Retinal pigment epithelial cell (primary cell): ENCODE measurements around the gene EML4.

Experiments
- DNase-seq: peaks from one replicate; pipeline ENCODE4 v3.0.0-alpha.2; 2010; ENCODE audit warnings: low read depth
- H3K4me3 ChIP-seq: 2 replicates; pipeline ENCODE4 v1.5.1; 2011; ENCODE audit warnings: mild to moderate bottlenecking, low read length, control low read depth, moderate library complexity
- CTCF ChIP-seq: conservative IDR thresholded peaks from 2 replicates; pipeline ENCODE4 v1.5.1; 2011; ENCODE audit warnings: low read depth, low read length, control low read depth, inconsistent platforms

The EML4 gene

GRCh38 chr2:42359304-42359964 is 190.3 kb downstream of the EML4 start:
- H3K4me3 ChIP-seq, result peak overlapping the region; percentile 97
- no peak for DNase-seq
- TF ChIP-seq CTCF, result no peak

- TF ChIP-seq CTCF, result no peak
- DNase-seq, result no peak
- H3K4me3 ChIP-seq, result peak overlapping the region; percentile 97
These were observed 190.9 kb downstream of the EML4 start for GRCh38 chr2:42359965-42360483.

- no peak for TF ChIP-seq CTCF
- no peak for DNase-seq
These were observed 191.3 kb downstream of the EML4 start for GRCh38 chr2:42360493-42360889.

GRCh38 chr2:42360890-42361727 is 192.0 kb downstream of the EML4 start, which contains the start of gene COX7A2L:
COX7A2L (minus strand) TSS chr2:42361217; CDS start chr2:42361161, 56 bp downstream.
- peak within 1 kb of the TSS; percentile 97 for H3K4me3 ChIP-seq
- DNase-seq, result peak; percentile 92
- peak; percentile 47 for TF ChIP-seq CTCF

More at GRCh38 chr2:42360493-42360889, 191.3 kb downstream of the EML4 start:
- H3K4me3 ChIP-seq, result peak overlapping the region; percentile 97

GRCh38 chr2:42361728-42362283 is 192.7 kb downstream of the EML4 start:
- peak overlapping the region; percentile 43 for H3K4me3 ChIP-seq
- no peak for DNase-seq
- no peak for TF ChIP-seq CTCF

- no peak for TF ChIP-seq CTCF
- no peak overlapping the region for H3K4me3 ChIP-seq
- no peak for DNase-seq
These were observed 194.3 kb downstream of the EML4 start for GRCh38 chr2:42363413-42363812.
